ENCODE results near the gene ATP6V0A1.

ATP6V0A1 gene

GRCh38 chr17:42485680-42486079 is 27.0 kb downstream of the ATP6V0A1 start:
- Mint-ChIP-seq H3K4me3 (no peak overlapping the region), H3K27ac (no peak overlapping the region)

GRCh38 chr17:42488032-42488431 is 29.4 kb downstream of the ATP6V0A1 start:
- Mint-ChIP-seq H3K4me1 (peaks cover 22% of the 10 kb centered on the region), H3K36me3 (peaks cover 76% of the 10 kb centered on the region), H3K4me3 (no peak overlapping the region), H3K9me3 (no peaks in the 10 kb centered on the region), H3K27ac (no peak overlapping the region)
- DNase-seq (ENCODE audit: low spot score in 2 of 2): no peak
- ATAC-seq: no peak

More at GRCh38 chr17:42485680-42486079, 27.0 kb downstream of the ATP6V0A1 start:
- Mint-ChIP-seq H3K4me1 (peaks cover 22% of the 10 kb centered on the region), H3K9me3 (no peaks in the 10 kb centered on the region), H3K36me3 (peaks cover 75% of the 10 kb centered on the region)
- DNase-seq (ENCODE audit: low spot score in 2 of 2): no peak
- no peak for ATAC-seq

- H3K36me3 Mint-ChIP-seq: peaks cover 76% of the 10 kb centered on the region
- H3K4me3 Mint-ChIP-seq: no peak overlapping the region
- H3K27ac Mint-ChIP-seq: no peak overlapping the region
- DNase-seq (ENCODE audit: low spot score in 2 of 2): no peak
- peaks cover 11% of the 10 kb centered on the region for H3K4me1 Mint-ChIP-seq
- no peaks in the 10 kb centered on the region for H3K9me3 Mint-ChIP-seq
- no peak for ATAC-seq
These were observed 34.6 kb downstream of the ATP6V0A1 start for GRCh38 chr17:42493319-42493718.

- no peaks in the 10 kb centered on the region for H3K9me3 Mint-ChIP-seq
- H3K4me1 Mint-ChIP-seq: peaks cover 10% of the 10 kb centered on the region
- no peak for DNase-seq (ENCODE audit: low spot score in 2 of 2)
- H3K27ac Mint-ChIP-seq: no peak overlapping the region
- no peak overlapping the region for H3K4me3 Mint-ChIP-seq
- H3K36me3 Mint-ChIP-seq: peaks cover 77% of the 10 kb centered on the region
- ATAC-seq: peak; percentile 21
These were observed 36.0 kb downstream of the ATP6V0A1 start for GRCh38 chr17:42494673-42495072.

GRCh38 chr17:42498828-42499227 is 40.1 kb downstream of the ATP6V0A1 start:
- H3K36me3 Mint-ChIP-seq: peaks cover 81% of the 10 kb centered on the region
- H3K27ac Mint-ChIP-seq: no peak overlapping the region
- H3K4me3 Mint-ChIP-seq: no peak overlapping the region
- peaks cover 10% of the 10 kb centered on the region for H3K4me1 Mint-ChIP-seq
- no peak for ATAC-seq
- DNase-seq (ENCODE audit: low spot score in 2 of 2): no peak
- no peaks in the 10 kb centered on the region for H3K9me3 Mint-ChIP-seq

- H3K4me1 Mint-ChIP-seq: no peaks in the 10 kb centered on the region
- peaks cover 50% of the 10 kb centered on the region for H3K36me3 Mint-ChIP-seq
- H3K27ac Mint-ChIP-seq: no peak overlapping the region
These were observed 43.4 kb downstream of the ATP6V0A1 start for GRCh38 chr17:42502091-42502490.

GRCh38 chr17:42502926-42503325 is 44.2 kb downstream of the ATP6V0A1 start:
- Mint-ChIP-seq H3K4me3 (no peak overlapping the region), H3K4me1 (no peaks in the 10 kb centered on the region), H3K27ac (no peak overlapping the region), H3K36me3 (peaks cover 41% of the 10 kb centered on the region), H3K9me3 (no peaks in the 10 kb centered on the region)
- DNase-seq (ENCODE audit: low spot score in 2 of 2) (no peak), ATAC-seq (no peak)

More at GRCh38 chr17:42502091-42502490, 43.4 kb downstream of the ATP6V0A1 start:
- Mint-ChIP-seq H3K9me3 (no peaks in the 10 kb centered on the region), H3K4me3 (no peak overlapping the region)
- no peak for DNase-seq (ENCODE audit: low spot score in 2 of 2)
- no peak for ATAC-seq

- no peak overlapping the region for H3K4me3 Mint-ChIP-seq
- DNase-seq (ENCODE audit: low spot score in 2 of 2) (no peak), ATAC-seq (no peak)
- no peaks in the 10 kb centered on the region for H3K9me3 Mint-ChIP-seq
- peaks cover 10% of the 10 kb centered on the region for H3K36me3 Mint-ChIP-seq
- no peak overlapping the region for H3K27ac Mint-ChIP-seq
- peaks cover 6% of the 10 kb centered on the region for H3K4me1 Mint-ChIP-seq
These were observed 49.0 kb downstream of the ATP6V0A1 start for GRCh38 chr17:42507671-42508070.

- Mint-ChIP-seq H3K9me3 (no peaks in the 10 kb centered on the region), H3K4me1 (peaks cover 6% of the 10 kb centered on the region), H3K27ac (no peak overlapping the region)
These were observed 49.9 kb downstream of the ATP6V0A1 start for GRCh38 chr17:42508426-42509165.

GRCh38 chr17:42509409-42509808 is 50.7 kb downstream of the ATP6V0A1 start:
- no peak for ATAC-seq
- DNase-seq (ENCODE audit: low spot score in 2 of 2): no peak
- H3K9me3 Mint-ChIP-seq: no peaks in the 10 kb centered on the region
- H3K27ac Mint-ChIP-seq: no peak overlapping the region
- no peak overlapping the region for H3K4me3 Mint-ChIP-seq
- H3K4me1 Mint-ChIP-seq: peaks cover 6% of the 10 kb centered on the region
- peaks cover 6% of the 10 kb centered on the region for H3K36me3 Mint-ChIP-seq

More at GRCh38 chr17:42508426-42509165, 49.9 kb downstream of the ATP6V0A1 start:
- DNase-seq (ENCODE audit: low spot score in 2 of 2) (no peak), ATAC-seq (no peak)
- H3K36me3 Mint-ChIP-seq: peaks cover 2% of the 10 kb centered on the region
- no peak overlapping the region for H3K4me3 Mint-ChIP-seq

GRCh38 chr17:42509841-42510240 is 51.2 kb downstream of the ATP6V0A1 start:
- DNase-seq (ENCODE audit: low spot score in 2 of 2): no peak
- Mint-ChIP-seq H3K27ac (no peak overlapping the region), H3K4me1 (peaks cover 6% of the 10 kb centered on the region), H3K36me3 (peaks cover 6% of the 10 kb centered on the region), H3K9me3 (no peaks in the 10 kb centered on the region), H3K4me3 (no peak overlapping the region)
- no peak for ATAC-seq

- Mint-ChIP-seq H3K36me3 (peaks cover 11% of the 10 kb centered on the region), H3K27ac (no peak overlapping the region), H3K9me3 (no peaks in the 10 kb centered on the region), H3K4me1 (peaks cover 7% of the 10 kb centered on the region), H3K4me3 (no peak overlapping the region)
- no peak for DNase-seq (ENCODE audit: low spot score in 2 of 2)
- ATAC-seq: no peak
These were observed 53.6 kb downstream of the ATP6V0A1 start for GRCh38 chr17:42512246-42512645.

- Mint-ChIP-seq H3K9me3 (no peaks in the 10 kb centered on the region), H3K36me3 (peaks cover 11% of the 10 kb centered on the region), H3K4me3 (no peak overlapping the region), H3K27ac (no peak overlapping the region), H3K4me1 (peaks cover 12% of the 10 kb centered on the region)
- ATAC-seq (peak; percentile 37), DNase-seq (ENCODE audit: low spot score in 2 of 2) (no peak)
These were observed 54.1 kb downstream of the ATP6V0A1 start for GRCh38 chr17:42512733-42513251.

GRCh38 chr17:42513686-42514085 is 55.0 kb downstream of the ATP6V0A1 start:
- peaks cover 11% of the 10 kb centered on the region for H3K36me3 Mint-ChIP-seq
- no peaks in the 10 kb centered on the region for H3K9me3 Mint-ChIP-seq
- H3K4me1 Mint-ChIP-seq: peaks cover 13% of the 10 kb centered on the region
- DNase-seq (ENCODE audit: low spot score in 2 of 2): no peak
- no peak overlapping the region for H3K27ac Mint-ChIP-seq
- H3K4me3 Mint-ChIP-seq: no peak overlapping the region
- no peak for ATAC-seq

- no peaks in the 10 kb centered on the region for H3K9me3 Mint-ChIP-seq
- no peak overlapping the region for H3K4me3 Mint-ChIP-seq
- H3K4me1 Mint-ChIP-seq: peaks cover 13% of the 10 kb centered on the region
- no peak overlapping the region for H3K27ac Mint-ChIP-seq
- H3K36me3 Mint-ChIP-seq: peaks cover 11% of the 10 kb centered on the region
- ATAC-seq: no peak
- DNase-seq (ENCODE audit: low spot score in 2 of 2): no peak
These were observed 55.6 kb downstream of the ATP6V0A1 start for GRCh38 chr17:42514279-42514678.

GRCh38 chr17:42514867-42515266 is 56.2 kb downstream of the ATP6V0A1 start:
- peaks cover 13% of the 10 kb centered on the region for H3K4me1 Mint-ChIP-seq
- H3K36me3 Mint-ChIP-seq: peaks cover 11% of the 10 kb centered on the region
- no peak for DNase-seq (ENCODE audit: low spot score in 2 of 2)
- ATAC-seq: no peak
- H3K9me3 Mint-ChIP-seq: no peaks in the 10 kb centered on the region
- no peak overlapping the region for H3K4me3 Mint-ChIP-seq
- H3K27ac Mint-ChIP-seq: peak overlapping the region; percentile 30
